HepG2 (cell line): ENCODE results near the gene FEM1B. TPM values are rescaled to one million over a fixed set of nuclear protein-coding genes. Genes with fewer than 3 reads are reported as not detected.
A peak's percentile ranks its signal among the peaks of the same experiment; 100 is the strongest.

ENCODE experiments used
- FUBP1 ChIP-seq: sonication (generic); formaldehyde crosslinking; IDR thresholded peaks from 2 replicates; pipeline ENCODE4 v1.5.1; 2020; ENCODE audit warnings: missing genetic modification reagents, mild to moderate bottlenecking, borderline replicate concordance
- GZF1 ChIP-seq: sonication (generic); formaldehyde crosslinking; IDR thresholded peaks from 2 replicates; pipeline ENCODE4 v1.5.1; 2020; ENCODE audit warnings: mild to moderate bottlenecking, missing genetic modification reagents
- HNF4G ChIP-seq, 2 experiments: sonication (generic) in 1 of 2; formaldehyde crosslinking in 1 of 2; IDR thresholded peaks; 2 replicates each; pipeline versions ENCODE4 v1.4.0 to v1.6.1; 2011 to 2020; ENCODE audit warnings: borderline replicate concordance in 2 of 2, low read depth in 2 of 2, mild to moderate bottlenecking in 2 of 2, low read length in 1 of 2, missing genetic modification reagents in 1 of 2, moderate library complexity in 1 of 2
- KAT8 ChIP-seq: IDR thresholded peaks from 2 replicates; pipeline ENCODE4 v1.6.1; 2016; ENCODE audit warnings: missing genetic modification reagents, missing compliant biosample characterization
- RFX5 ChIP-seq: IDR thresholded peaks from 2 replicates; pipeline ENCODE4 v1.6.1; 2011; ENCODE audit warnings: low read depth, low read length, improper control_type of control experiment
- YEATS4 ChIP-seq: sonication (generic); formaldehyde crosslinking; IDR thresholded peaks from 2 replicates; pipeline ENCODE4 v1.4.0; 2020; ENCODE audit warnings: missing genetic modification reagents, borderline replicate concordance
- ZFP91 ChIP-seq: sonication (generic); formaldehyde crosslinking; IDR thresholded peaks from 2 replicates; pipeline ENCODE4 v1.9.0; 2022; ENCODE audit warnings: missing genetic modification reagents, mild to moderate bottlenecking, borderline replicate concordance
- ZNF20 ChIP-seq: sonication (generic); formaldehyde crosslinking; IDR thresholded peaks from 2 replicates; pipeline ENCODE4 v1.4.0; 2020; ENCODE audit warnings: mild to moderate bottlenecking, moderate library complexity, missing genetic modification reagents
- ZNF282 ChIP-seq: fragments of 450-650 bp; IDR thresholded peaks from 2 replicates; pipeline ENCODE4 v1.6.1; 2018; ENCODE audit not compliant: partially characterized antibody
- ZNF367 ChIP-seq: sonication (generic); formaldehyde crosslinking; IDR thresholded peaks from 2 replicates; pipeline ENCODE4 v1.4.0; 2020; ENCODE audit warnings: missing genetic modification reagents, borderline replicate concordance
- ZNF616 ChIP-seq: sonication (generic); formaldehyde crosslinking; IDR thresholded peaks from 2 replicates; pipeline ENCODE4 v1.5.0; 2020; ENCODE audit warnings: low read depth, mild to moderate bottlenecking, missing genetic modification reagents
- ZNF713 ChIP-seq: sonication (generic); formaldehyde crosslinking; IDR thresholded peaks from 2 replicates; pipeline ENCODE4 v1.4.0; 2020; ENCODE audit warnings: mild to moderate bottlenecking, missing genetic modification reagents
- polyA plus RNA-seq, 8 experiments: library from polyadenylated mRNA; depleted of rRNA in 3 of 8; stranded (reverse) in 7 of 8; unstranded in 1 of 8; fragments of >200 nt; fragmentation: Illumina TruSeq in 4 of 8; extraction: Trizol in 4 of 8; gene quantifications; 2 replicates each; pipeline versions ENCODE4 v1.2.1 to v1.2.3, GENCODE V29; 2011 to 2016; ENCODE audit warnings: low read depth in 4 of 8, missing spikeins in 1 of 8, mixed read lengths in 1 of 8; ENCODE audit not compliant: insufficient read depth in 1 of 8
- total RNA-seq, 5 experiments: library from RNA; depleted of rRNA; stranded (reverse); fragments of >200 nt; fragmentation: Illumina TruSeq; extraction: Trizol; gene quantifications; 2 replicates each; pipeline ENCODE4 v1.2.3, GENCODE V29; 2016; ENCODE audit warnings: low read depth in 1 of 5
- TF ChIP-seq, protein P1 (sequence below): sonication (generic); formaldehyde crosslinking; IDR thresholded peaks from one replicate; pipeline ENCODE4 v1.5.1; 2020; ENCODE audit warnings: mild to moderate bottlenecking, missing genetic modification reagents; ENCODE audit errors: not compliant biosample characterization

FEM1B gene
- total and polyA plus RNA-seq, 2 of the 13 experiments (the other 11 are each of a cell fraction or from before 2014, with no cell fraction given) = 38.1 to 40.0 TPM

DNA sequence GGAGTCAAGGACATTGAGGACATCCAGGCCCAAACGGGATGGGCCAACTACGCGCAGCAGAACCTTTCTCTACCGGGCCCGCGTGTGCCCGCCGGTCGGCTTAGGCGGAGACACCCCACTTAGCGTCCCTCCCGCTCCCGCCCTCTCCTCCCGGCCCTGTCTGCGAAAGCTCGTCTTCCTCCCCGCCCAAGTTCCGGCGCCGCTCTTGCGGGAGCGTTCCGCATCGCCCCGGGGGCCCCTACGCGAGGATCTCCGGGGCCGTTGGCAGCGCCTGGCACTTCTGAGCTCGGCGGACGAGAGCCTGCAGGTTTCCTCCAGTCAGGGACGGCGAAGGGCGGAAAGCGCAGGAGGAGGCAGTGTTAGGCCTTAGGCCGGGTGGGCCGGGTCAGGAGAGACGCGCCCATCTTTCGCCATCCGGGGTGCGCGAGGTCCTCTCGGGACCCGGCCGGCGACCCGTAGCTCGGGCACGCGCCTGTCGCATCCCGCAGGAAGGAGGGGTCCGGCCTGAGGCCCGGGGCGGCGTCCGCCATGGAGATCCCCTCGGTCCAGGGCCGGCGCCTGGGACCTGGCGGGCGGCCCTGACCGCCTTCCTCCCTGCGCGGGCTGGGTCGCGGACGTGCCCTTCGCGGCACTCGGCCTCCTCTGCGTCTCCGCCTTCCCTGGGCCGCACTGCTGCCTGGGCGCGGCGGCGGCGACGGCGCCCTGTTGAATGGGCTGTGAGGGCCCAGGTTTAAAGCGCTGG is at the start of gene FEM1B (continued):
- TF ChIP-seq, protein P1, sequence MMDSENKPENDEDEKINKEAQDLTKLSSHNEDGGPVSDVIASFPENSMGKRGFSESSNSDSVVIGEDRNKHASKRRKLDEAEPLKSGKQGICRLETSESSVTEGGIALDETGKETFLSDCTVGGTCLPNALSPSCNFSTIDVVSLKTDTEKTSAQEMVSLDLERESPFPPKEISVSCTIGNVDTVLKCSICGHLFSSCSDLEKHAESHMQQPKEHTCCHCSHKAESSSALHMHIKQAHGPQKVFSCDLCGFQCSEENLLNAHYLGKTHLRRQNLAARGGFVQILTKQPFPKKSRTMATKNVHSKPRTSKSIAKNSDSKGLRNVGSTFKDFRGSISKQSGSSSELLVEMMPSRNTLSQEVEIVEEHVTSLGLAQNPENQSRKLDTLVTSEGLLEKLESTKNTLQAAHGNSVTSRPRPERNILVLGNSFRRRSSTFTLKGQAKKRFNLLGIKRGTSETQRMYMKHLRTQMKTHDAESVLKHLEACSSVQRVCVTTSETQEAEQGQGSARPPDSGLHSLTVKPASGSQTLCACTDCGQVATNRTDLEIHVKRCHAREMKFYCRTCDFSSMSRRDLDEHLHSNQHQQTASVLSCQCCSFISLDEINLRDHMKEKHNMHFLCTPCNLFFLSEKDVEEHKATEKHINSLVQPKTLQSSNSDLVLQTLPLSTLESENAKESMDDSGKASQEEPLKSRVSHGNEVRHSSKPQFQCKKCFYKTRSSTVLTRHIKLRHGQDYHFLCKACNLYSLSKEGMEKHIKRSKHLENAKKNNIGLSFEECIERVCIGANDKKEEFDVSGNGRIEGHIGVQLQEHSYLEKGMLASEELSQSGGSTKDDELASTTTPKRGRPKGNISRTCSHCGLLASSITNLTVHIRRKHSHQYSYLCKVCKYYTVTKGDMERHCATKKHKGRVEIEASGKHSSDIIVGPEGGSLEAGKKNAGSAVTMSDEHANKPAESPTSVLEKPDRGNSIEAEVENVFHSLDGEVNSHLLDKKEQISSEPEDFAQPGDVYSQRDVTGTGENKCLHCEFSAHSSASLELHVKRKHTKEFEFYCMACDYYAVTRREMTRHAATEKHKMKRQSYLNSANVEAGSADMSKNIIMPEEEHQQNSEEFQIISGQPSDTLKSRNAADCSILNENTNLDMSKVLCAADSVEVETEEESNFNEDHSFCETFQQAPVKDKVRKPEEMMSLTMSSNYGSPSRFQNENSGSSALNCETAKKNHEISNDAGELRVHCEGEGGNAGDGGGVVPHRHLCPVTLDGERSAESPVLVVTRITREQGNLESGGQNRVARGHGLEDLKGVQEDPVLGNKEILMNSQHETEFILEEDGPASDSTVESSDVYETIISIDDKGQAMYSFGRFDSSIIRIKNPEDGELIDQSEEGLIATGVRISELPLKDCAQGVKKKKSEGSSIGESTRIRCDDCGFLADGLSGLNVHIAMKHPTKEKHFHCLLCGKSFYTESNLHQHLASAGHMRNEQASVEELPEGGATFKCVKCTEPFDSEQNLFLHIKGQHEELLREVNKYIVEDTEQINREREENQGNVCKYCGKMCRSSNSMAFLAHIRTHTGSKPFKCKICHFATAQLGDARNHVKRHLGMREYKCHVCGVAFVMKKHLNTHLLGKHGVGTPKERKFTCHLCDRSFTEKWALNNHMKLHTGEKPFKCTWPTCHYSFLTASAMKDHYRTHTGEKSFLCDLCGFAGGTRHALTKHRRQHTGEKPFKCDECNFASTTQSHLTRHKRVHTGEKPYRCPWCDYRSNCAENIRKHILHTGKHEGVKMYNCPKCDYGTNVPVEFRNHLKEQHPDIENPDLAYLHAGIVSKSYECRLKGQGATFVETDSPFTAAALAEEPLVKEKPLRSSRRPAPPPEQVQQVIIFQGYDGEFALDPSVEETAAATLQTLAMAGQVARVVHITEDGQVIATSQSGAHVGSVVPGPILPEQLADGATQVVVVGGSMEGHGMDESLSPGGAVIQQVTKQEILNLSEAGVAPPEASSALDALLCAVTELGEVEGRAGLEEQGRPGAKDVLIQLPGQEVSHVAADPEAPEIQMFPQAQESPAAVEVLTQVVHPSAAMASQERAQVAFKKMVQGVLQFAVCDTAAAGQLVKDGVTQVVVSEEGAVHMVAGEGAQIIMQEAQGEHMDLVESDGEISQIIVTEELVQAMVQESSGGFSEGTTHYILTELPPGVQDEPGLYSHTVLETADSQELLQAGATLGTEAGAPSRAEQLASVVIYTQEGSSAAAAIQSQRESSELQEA = no peak
- TF ChIP-seq ZNF20 (CRISPR knock-in tag) = peak; percentile 62; the same call in 1 of the 2 replicates
- 0 out of 2 replicates have a peak, but pooled peaks have one; percentile 69 for TF ChIP-seq ZNF367 (CRISPR knock-in tag)
- peak; percentile 92 for TF ChIP-seq YEATS4 (CRISPR knock-in tag)
- TF ChIP-seq ZFP91 (CRISPR knock-in tag) = peak; percentile 77; the same call in 1 of the 2 replicates
- 0 out of 2 replicates have a peak, but pooled peaks have one; percentile 49 for TF ChIP-seq ZNF713 (CRISPR knock-in tag)
- TF ChIP-seq RFX5 = no peak
- no peak for TF ChIP-seq FUBP1 (CRISPR knock-in tag)
- TF ChIP-seq GZF1 (CRISPR knock-in tag) = peak; percentile 78; the same call in 1 of the 2 replicates
- peak; percentile 95 for TF ChIP-seq KAT8 (CRISPR knock-in tag)
- no peak; the same call in 1 of the 2 replicates for TF ChIP-seq ZNF616
- TF ChIP-seq HNF4G (IDR thresholded peaks at IDR 0.05; ENCODE audit: borderline replicate concordance, low read depth, low read length) = peak; percentile 41; the same call in 1 of the 2 replicates
- no peak; the same call in 1 of the 2 replicates for TF ChIP-seq HNF4G (CRISPR knock-in tag; IDR thresholded peaks at IDR 0.05; ENCODE audit: borderline replicate concordance, low read depth)
- TF ChIP-seq ZNF282 = no peak
